Upper lobe of left lung (tissue), 6 donors: Measurements from ENCODE around the gene CNN1. TPM values are rescaled to one million over a fixed set of nuclear protein-coding genes. Genes with fewer than 3 reads are reported as not detected.
"Not testable (repeated sequence)": the region's sequence is repeated elsewhere in the genome, so short reads cannot be mapped to it uniquely, and the experiment has no call there.

Source experiments
- ATAC-seq, 2 donors: fragments of 200-7000 bp; cut with Tn5 transposase; one replicate each; pipeline ENCODE4 v1.9.1; 2022; ENCODE audit warnings: mild to moderate bottlenecking in 2 of 2, moderate library complexity in 2 of 2; ENCODE audit not compliant: low FRiP score in 2 of 2
- DNase-seq, 2 donors: peaks; one replicate each; pipeline ENCODE4 v3.0.0-alpha.2; 2019 to 2020
- H3K27ac ChIP-seq, 4 donors: fragments of 200-600 bp; sonication (generic); one replicate each; pipeline ENCODE4 v1.5.1; 2016 to 2019
- H3K27me3 ChIP-seq, 4 donors: fragments of 200-600 bp; sonication (generic); one replicate each; pipeline ENCODE4 v1.5.1; 2017 to 2019
- H3K36me3 ChIP-seq, 4 donors: fragments of 200-600 bp; sonication (generic); one replicate each; pipeline ENCODE4 v1.5.1; 2016 to 2019
- H3K4me1 ChIP-seq, 4 donors: fragments of 200-600 bp; sonication (generic); one replicate each; pipeline ENCODE4 v1.5.1; 2018 to 2019
- H3K4me3 ChIP-seq, 4 donors: fragments of 200-600 bp; sonication (generic); one replicate each; pipeline ENCODE4 v1.5.1; 2017 to 2019; ENCODE audit warnings: mild to moderate bottlenecking in 2 of 4, moderate library complexity in 1 of 4
- H3K9me3 ChIP-seq, 4 donors: fragments of 200-600 bp; sonication (generic); one replicate each; pipeline ENCODE4 v1.5.1; 2018 to 2019
- CTCF ChIP-seq, 6 experiments: fragments of 450-650 bp in 4 of 6; fragments of 200-600 bp in 2 of 6; sonication (generic) in 2 of 6; IDR thresholded peaks; one replicate each; pipeline ENCODE4 v1.5.1; 2016 to 2019; ENCODE audit warnings: antibody characterized with exemption in 6 of 6
- EP300 ChIP-seq, 4 donors: sonication (generic); formaldehyde crosslinking; IDR thresholded peaks; one replicate each; pipeline ENCODE4 v1.5.1; 2017; ENCODE audit warnings: antibody characterized with exemption in 4 of 4, control low read depth in 2 of 4
- POLR2A ChIP-seq, 4 donors: fragments of 450-650 bp; IDR thresholded peaks; one replicate each; pipeline ENCODE4 v1.5.1; 2016 to 2017; ENCODE audit warnings: antibody characterized with exemption in 4 of 4, mild to moderate bottlenecking in 2 of 4
- POLR2AphosphoS5 ChIP-seq, 2 donors: sonication (generic); formaldehyde crosslinking; IDR thresholded peaks; one replicate each; pipeline ENCODE4 v1.5.1; 2017; ENCODE audit warnings: antibody characterized with exemption in 2 of 2
- WGBS, 2 donors: methylation state at CpG; one replicate each; pipeline ENCODE4 v1.1.5; 2017 to 2018; 5-methylcytosine and 5-hydroxymethylcytosine counted together
- total RNA-seq, 6 donors: library from RNA; depleted of rRNA in 4 of 6; stranded (reverse); fragments of >200 nt in 4 of 6; gene quantifications; one replicate each; pipeline versions ENCODE4 v1.1.0 to v1.2.1, GENCODE V29; 2016 to 2021
- donor health status: DM: no; HTN: no; CAD: no; lungs with moderate emphysema.
- donor health status: DM: no; HTN: yes; CAD: no; lungs with severe emphysema.

The CNN1 gene
- total RNA-seq, 6 donors from 2014 or later = 3.1 to 47.9 (median 20.7) TPM

GRCh38 chr19:11563532-11563931, 24.9 kb downstream of the CNN1 start:
- Histone ChIP-seq H3K36me3 (no peaks in the 10 kb centered on the region), H3K4me1 (peaks cover 9 to 16% (median 13%) of the 10 kb centered on the region in 4 donors), H3K4me3 (no peak overlapping the region), H3K27me3 (no peaks in the 10 kb centered on the region), H3K27ac (no peak overlapping the region), H3K9me3 (no peaks in the 10 kb centered on the region)
- ATAC-seq (no peak), DNase-seq (no peak)
- TF ChIP-seq POLR2AphosphoS5 (IDR thresholded peaks at IDR 0.05) (no peak), CTCF (IDR thresholded peaks at IDR 0.05) (no peak), POLR2A (IDR thresholded peaks at IDR 0.05) (no peak), EP300 (IDR thresholded peaks at IDR 0.05) (no peak)
- WGBS, 2 donors = 84 to 89% methylated on average over 8 of the region's 8 CpGs

GRCh38 chr19:11564082-11564807, 25.6 kb downstream of the CNN1 start:
- not testable (repeated sequence) for H3K36me3 ChIP-seq, H3K27ac ChIP-seq, H3K4me3 ChIP-seq, H3K27me3 ChIP-seq, ATAC-seq, DNase-seq, H3K9me3 ChIP-seq
- WGBS, 2 donors = 85 to 97% methylated on average over 6 of the region's 6 CpGs
- H3K4me1 ChIP-seq = peaks cover 9 to 15% (median 12%) of the 10 kb centered on the region in 4 donors

GRCh38 chr19:11565649-11565980, 27.0 kb downstream of the CNN1 start:
- not testable (repeated sequence) for H3K36me3 ChIP-seq, H3K27me3 ChIP-seq, H3K27ac ChIP-seq, H3K4me3 ChIP-seq, DNase-seq, H3K4me1 ChIP-seq, ATAC-seq, H3K9me3 ChIP-seq
- WGBS, 2 donors = 81 to 93% methylated on average over 5 of the region's 5 CpGs

- H3K4me1 ChIP-seq = no peaks in the 10 kb centered on the region
- H3K27ac ChIP-seq = no peak overlapping the region
- no peaks in the 10 kb centered on the region for H3K27me3 ChIP-seq
- TF ChIP-seq EP300 (IDR thresholded peaks at IDR 0.05) (no peak), POLR2A (IDR thresholded peaks at IDR 0.05) (no peak), POLR2AphosphoS5 (IDR thresholded peaks at IDR 0.05) (no peak), CTCF (IDR thresholded peaks at IDR 0.05) (no peak)
- ATAC-seq = no peak
- no peaks in the 10 kb centered on the region for H3K9me3 ChIP-seq
- no peaks in the 10 kb centered on the region for H3K36me3 ChIP-seq
- H3K4me3 ChIP-seq = no peak overlapping the region
- WGBS, 2 donors = 77 to 90% methylated on average over 2 of the region's 2 CpGs
- no peak for DNase-seq
These were observed 27.5 kb downstream of the CNN1 start for GRCh38 chr19:11566164-11566563.

- Histone ChIP-seq H3K4me3 (no peak overlapping the region), H3K9me3 (no peaks in the 10 kb centered on the region), H3K36me3 (peaks cover 0 to 4% (median under 1%) of the 10 kb centered on the region in 4 donors), H3K4me1 (no peaks in the 10 kb centered on the region), H3K27me3 (no peaks in the 10 kb centered on the region), H3K27ac (no peak overlapping the region)
- ATAC-seq (no peak), DNase-seq (no peak)
- TF ChIP-seq EP300 (IDR thresholded peaks at IDR 0.05) = no peak
- no peak for TF ChIP-seq POLR2AphosphoS5 (IDR thresholded peaks at IDR 0.05)
- no peak for TF ChIP-seq CTCF (IDR thresholded peaks at IDR 0.05)
- TF ChIP-seq POLR2A (IDR thresholded peaks at IDR 0.05) = no peak
- 50 to 75% methylated on average over 4 to 5 of the region's 5 CpGs for WGBS, 2 donors
These were observed 31.4 kb downstream of the CNN1 start for GRCh38 chr19:11570039-11570462.

- WGBS, 2 donors = 70 to 82% methylated on average over 6 of the region's 6 CpGs
- not testable (repeated sequence) for H3K36me3 ChIP-seq, H3K27ac ChIP-seq, ATAC-seq, H3K9me3 ChIP-seq, H3K27me3 ChIP-seq, DNase-seq, H3K4me1 ChIP-seq, H3K4me3 ChIP-seq
These were observed 34.7 kb downstream of the CNN1 start for GRCh38 chr19:11573354-11573753.

GRCh38 chr19:11573763-11574162, 35.1 kb downstream of the CNN1 start:
- H3K9me3 ChIP-seq, H3K36me3 ChIP-seq, DNase-seq, H3K27me3 ChIP-seq, ATAC-seq, H3K27ac ChIP-seq, H3K4me3 ChIP-seq: not testable (repeated sequence)
- peaks cover 11 to 13% (median 13%) of the 10 kb centered on the region in 4 donors for H3K4me1 ChIP-seq
- WGBS, 2 donors = 90 to 96% methylated on average over 4 of the region's 4 CpGs
